T-cell (primary cell): ENCODE data around the gene NDST4. TPM values are rescaled to one million over a fixed set of nuclear protein-coding genes. Genes with fewer than 3 reads are reported as not detected.

Experiments used
- ATAC-seq, 4 experiments: fragments of 200-7000 bp in 3 of 4; fragments of 150-1000 bp in 1 of 4; cut with Tn5 transposase; replicated peaks in 1 of 4; 1 replicate in 3 of 4; 2 replicates in 1 of 4; pipeline ENCODE4 v1.10.0; 2021; ENCODE audit warnings: moderate library complexity in 3 of 4, mild to moderate bottlenecking in 2 of 4, moderate number of reproducible peaks in 1 of 4
- CTCF ChIA-PET, 2 donors: fragments of 300-600 bp; sonication (Branson Sonifier 250); formaldehyde crosslinking; loops; one replicate each; lab custom pipeline; 2022; ENCODE audit warnings: antibody characterized with exemption in 2 of 2; lab: Charles Lee
- POLR2A ChIA-PET, 2 donors: fragments of 300-600 bp; sonication (Branson Sonifier 250); formaldehyde crosslinking; loops; one replicate each; lab custom pipeline; 2022; ENCODE audit warnings: antibody characterized with exemption in 2 of 2; lab: Charles Lee
- DNase-seq, 35 experiments: peaks; one replicate each; pipeline versions ENCODE4 v3.0.0 to v3.0.0-alpha.2; 2013 to 2023
- H3K27ac ChIP-seq: one replicate; pipeline ENCODE4 v1.5.1; 2013; ENCODE audit warnings: low read length
- H3K27me3 ChIP-seq, 2 experiments: replicated peaks in 1 of 2; 1 replicate in 1 of 2; 2 replicates in 1 of 2; pipeline versions ENCODE4 v1.6.1 to v1.7.0; 2013; ENCODE audit warnings: low read length in 1 of 2, mixed read lengths in 1 of 2; ENCODE audit not compliant: control insufficient read depth in 2 of 2, insufficient read depth in 2 of 2; ENCODE audit errors: extremely low read depth in 1 of 2
- H3K36me3 ChIP-seq, 2 donors: 1 replicate in 1 of 2; 2 replicates in 1 of 2; pipeline versions ENCODE4 v1.6.1 to v1.7.0; 2013; ENCODE audit warnings: low read length in 1 of 2; ENCODE audit not compliant: control insufficient read depth in 2 of 2, insufficient read depth in 1 of 2; ENCODE audit errors: extremely low read depth in 1 of 2
- H3K4me1 ChIP-seq, 2 experiments: 1 replicate in 1 of 2; 2 replicates in 1 of 2; pipeline versions ENCODE4 v1.6.1 to v1.7.0; 2013; ENCODE audit warnings: low read length in 2 of 2, mixed read lengths in 1 of 2; ENCODE audit not compliant: insufficient read depth in 2 of 2, control insufficient read depth in 1 of 2; ENCODE audit errors: extremely low read depth in 1 of 2
- H3K4me3 ChIP-seq, 2 donors: 1 replicate in 1 of 2; 2 replicates in 1 of 2; pipeline versions ENCODE4 v1.5.1 to v1.7.0; 2013; ENCODE audit warnings: mild to moderate bottlenecking in 2 of 2, low read length in 1 of 2, moderate library complexity in 1 of 2; ENCODE audit not compliant: control insufficient read depth in 1 of 2; ENCODE audit errors: extremely low read depth in 1 of 2
- H3K9me3 ChIP-seq: 2 replicates; pipeline ENCODE4 v1.7.0; 2013
- H3K27ac Mint-ChIP-seq, 2 donors: one replicate each; pipeline ENCODE4 v1.8.0; 2020 to 2021; ENCODE audit warnings: mild to moderate bottlenecking in 2 of 2, mixed read lengths in 2 of 2
- H3K27me3 Mint-ChIP-seq, 2 donors: one replicate each; pipeline ENCODE4 v1.8.0; 2021 to 2022; ENCODE audit warnings: mixed read lengths in 2 of 2
- H3K36me3 Mint-ChIP-seq: one replicate; pipeline ENCODE4 v1.8.0; 2021; ENCODE audit warnings: mixed read lengths
- H3K4me1 Mint-ChIP-seq, 3 donors: one replicate each; pipeline ENCODE4 v1.8.0; 2020 to 2022; ENCODE audit warnings: mixed read lengths in 3 of 3, mild to moderate bottlenecking in 1 of 3
- H3K4me3 Mint-ChIP-seq, 3 donors: one replicate each; pipeline ENCODE4 v1.8.0; 2020 to 2022; ENCODE audit warnings: mild to moderate bottlenecking in 3 of 3, mixed read lengths in 3 of 3, moderate library complexity in 3 of 3
- H3K9me3 Mint-ChIP-seq, 3 donors: one replicate each; pipeline ENCODE4 v1.8.0; 2020 to 2022; ENCODE audit warnings: mixed read lengths in 3 of 3
- WGBS: methylation state at CpG from one replicate; pipeline ENCODE4 v1.1.5; 2013; ENCODE audit warnings: missing lambda C conversion rate; ENCODE audit not compliant: insufficient coverage; 5-methylcytosine and 5-hydroxymethylcytosine counted together
- total RNA-seq, 35 experiments: library from RNA in 6 of 35; stranded (reverse) in 6 of 35; fragments of 120-200 nt in 1 of 35; gene quantifications; one replicate each; pipeline versions ENCODE4 v1.2.1 to v1.2.4 and lab custom pipeline; 2013 to 2026

Gene NDST4
- total RNA-seq, 5 donors from 2014 or later (not counting 1 experiment from before 2014, with no cell fraction given) = not detected

DNA sequence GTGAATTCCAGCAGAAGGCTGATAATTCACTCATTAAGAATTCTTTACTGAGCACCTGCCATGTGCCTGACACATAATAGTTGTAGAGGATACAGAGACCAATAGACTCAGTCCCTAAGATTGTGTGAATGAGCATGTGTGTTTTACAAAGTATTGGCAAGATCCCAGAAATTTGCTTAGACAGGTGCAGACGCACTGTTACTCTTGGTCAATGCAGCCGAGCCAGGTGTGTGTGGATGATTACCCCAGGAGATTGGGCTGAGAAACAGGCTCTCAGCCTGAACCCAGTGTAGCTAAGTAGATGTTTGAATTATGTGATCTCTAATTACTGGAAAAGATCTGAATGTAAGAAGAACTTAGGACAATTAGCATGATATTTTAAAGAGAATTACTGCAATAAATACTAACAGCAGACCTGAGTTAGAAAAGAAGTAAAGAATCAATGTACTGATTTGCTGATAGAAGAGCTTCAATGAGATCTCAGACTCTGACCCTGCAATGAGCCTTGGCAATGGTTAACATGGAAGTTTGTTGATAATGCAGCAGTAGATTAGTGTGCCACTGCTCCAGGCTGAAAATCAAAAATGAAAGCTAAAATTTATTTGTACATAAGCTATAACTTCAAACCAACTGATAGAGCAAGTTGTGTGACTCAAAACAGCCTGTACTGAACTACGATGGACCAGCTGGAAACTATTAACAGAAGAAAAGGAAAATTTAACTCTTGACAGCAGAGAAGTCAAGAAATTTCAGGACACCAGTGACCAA lies 32.2 kb upstream of the NDST4 start:
- Mint-ChIP-seq H3K9me3 (peaks cover 0 to 7% (median 3%) of the 10 kb centered on the region in 3 donors), H3K27ac (no peak overlapping the region), H3K4me1 (no peaks in the 10 kb centered on the region), H3K27me3 (no peaks in the 10 kb centered on the region), H3K36me3 (no peaks in the 10 kb centered on the region), H3K4me3 (no peak overlapping the region)
- WGBS = 84% methylated on average over 2 of the region's 3 CpGs
- H3K4me3 ChIP-seq = no peak overlapping the region
- ATAC-seq (no peak), DNase-seq (no peak)
- no peaks in the 10 kb centered on the region for H3K4me1 ChIP-seq
- POLR2A ChIA-PET = no interaction called here
- CTCF ChIA-PET = no interaction called here
- H3K27me3 ChIP-seq = no peaks in the 10 kb centered on the region
- no peaks in the 10 kb centered on the region for H3K36me3 ChIP-seq
- no peak overlapping the region for H3K27ac ChIP-seq
- no peaks in the 10 kb centered on the region for H3K9me3 ChIP-seq

DNA sequence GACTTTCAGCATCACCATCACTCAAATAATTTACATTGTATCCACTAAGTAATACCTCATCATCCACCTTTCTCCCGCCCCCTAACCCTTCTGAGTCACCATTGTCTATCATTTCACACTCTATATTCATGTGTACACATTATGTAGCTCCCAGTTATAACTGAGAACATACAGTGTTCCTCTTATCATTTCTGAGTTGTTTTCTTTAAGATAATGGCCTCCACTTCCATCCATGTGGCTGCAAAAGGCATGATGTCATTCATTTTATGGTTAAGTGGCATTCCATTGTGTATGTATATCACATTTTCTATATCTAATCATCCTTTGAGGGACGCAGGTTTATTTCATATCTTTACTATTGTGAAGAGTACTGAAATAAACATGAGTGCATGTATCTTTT lies 14.6 kb upstream of the NDST4 start:
- Histone ChIP-seq H3K27ac (no peak overlapping the region), H3K4me3 (no peak overlapping the region), H3K9me3 (no peaks in the 10 kb centered on the region), H3K36me3 (no peaks in the 10 kb centered on the region), H3K27me3 (no peaks in the 10 kb centered on the region), H3K4me1 (no peaks in the 10 kb centered on the region)
- Mint-ChIP-seq H3K9me3 (peaks cover 0 to 3% (median 2%) of the 10 kb centered on the region in 3 donors), H3K4me3 (no peak overlapping the region), H3K27me3 (no peaks in the 10 kb centered on the region), H3K36me3 (no peaks in the 10 kb centered on the region), H3K27ac (no peak overlapping the region), H3K4me1 (no peaks in the 10 kb centered on the region)
- no peak for ATAC-seq
- ChIA-PET CTCF (no interaction called here), POLR2A (no interaction called here)
- WGBS = no CpG with 5 or more reads among the region's 2 CpGs
- DNase-seq = no peak

DNA sequence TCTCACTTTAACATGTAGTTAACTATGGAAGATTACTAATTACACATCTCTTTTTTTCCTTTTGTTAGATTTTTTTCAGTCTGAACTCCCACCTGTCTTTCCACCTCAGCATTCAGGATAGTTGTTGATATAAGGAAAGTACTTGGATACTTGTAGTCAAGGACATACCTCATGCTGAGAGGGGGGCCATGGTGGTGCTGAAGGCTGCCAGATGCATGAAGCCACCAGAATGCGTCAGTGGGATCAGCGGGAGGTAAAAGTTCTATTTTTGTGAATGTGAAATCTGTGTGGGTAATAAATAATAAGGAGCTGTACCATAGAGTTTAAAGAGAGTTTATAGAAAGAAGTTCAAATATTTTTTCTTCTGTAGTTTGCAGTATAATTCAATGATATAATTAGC lies 13.1 kb upstream of the NDST4 start:
- H3K9me3 ChIP-seq = no peaks in the 10 kb centered on the region
- ChIA-PET CTCF (no interaction called here), POLR2A (no interaction called here)
- Mint-ChIP-seq H3K4me1 (no peaks in the 10 kb centered on the region), H3K27ac (no peak overlapping the region), H3K27me3 (no peaks in the 10 kb centered on the region), H3K9me3 (peaks cover 0 to 3% (median 2%) of the 10 kb centered on the region in 3 donors), H3K36me3 (no peaks in the 10 kb centered on the region), H3K4me3 (no peak overlapping the region)
- no peak overlapping the region for H3K27ac ChIP-seq
- no CpG with 5 or more reads among the region's 2 CpGs for WGBS
- no peak for DNase-seq
- H3K4me1 ChIP-seq = no peaks in the 10 kb centered on the region
- H3K4me3 ChIP-seq = no peak overlapping the region
- ATAC-seq = no peak
- H3K36me3 ChIP-seq = no peaks in the 10 kb centered on the region
- H3K27me3 ChIP-seq = no peaks in the 10 kb centered on the region

DNA sequence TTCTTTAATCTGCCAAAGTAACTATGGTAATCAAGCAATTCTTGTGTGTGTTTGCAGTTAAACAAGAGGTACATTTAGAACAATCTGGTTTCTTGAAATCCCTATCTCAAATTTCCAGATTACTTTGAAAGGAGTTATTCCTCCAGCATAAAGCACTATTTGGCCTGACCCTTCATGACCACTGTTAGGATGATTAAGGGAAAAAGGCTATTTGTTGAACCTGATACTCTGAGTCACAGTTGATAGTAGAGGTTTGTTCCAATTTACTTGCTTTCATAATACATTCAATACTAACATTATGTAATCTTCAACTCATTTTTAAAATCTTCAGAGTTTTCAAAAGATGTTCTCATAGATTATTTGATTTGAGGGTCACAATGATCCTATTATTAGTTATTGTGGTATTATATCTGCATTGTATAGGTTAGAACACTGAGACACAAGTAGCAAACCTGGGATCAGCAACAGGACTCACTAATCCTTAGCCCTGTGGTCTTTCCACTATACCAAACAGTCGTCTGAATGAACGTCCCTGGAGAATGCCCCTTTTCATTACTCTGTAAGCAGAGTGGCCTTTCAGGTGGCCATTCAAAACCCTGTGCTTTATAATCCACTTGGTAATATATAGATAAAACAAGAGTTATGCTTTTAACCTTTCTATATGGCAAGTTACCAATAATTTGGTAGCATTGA lies 8.1 kb upstream of the NDST4 start:
- no peaks in the 10 kb centered on the region for H3K36me3 ChIP-seq
- Mint-ChIP-seq H3K4me1 (no peaks in the 10 kb centered on the region), H3K4me3 (no peak overlapping the region), H3K27ac (no peak overlapping the region), H3K27me3 (no peaks in the 10 kb centered on the region), H3K9me3 (peaks cover 0 to 3% (median 2%) of the 10 kb centered on the region in 3 donors), H3K36me3 (no peaks in the 10 kb centered on the region)
- no peaks in the 10 kb centered on the region for H3K4me1 ChIP-seq
- H3K27me3 ChIP-seq = no peaks in the 10 kb centered on the region
- WGBS = 100% methylated on average over 1 of the region's 2 CpGs
- H3K4me3 ChIP-seq = no peak overlapping the region
- ATAC-seq (no peak), DNase-seq (no peak)
- H3K9me3 ChIP-seq = no peaks in the 10 kb centered on the region
- no peak overlapping the region for H3K27ac ChIP-seq
- CTCF ChIA-PET = no interaction called here
- POLR2A ChIA-PET = no interaction called here

DNA sequence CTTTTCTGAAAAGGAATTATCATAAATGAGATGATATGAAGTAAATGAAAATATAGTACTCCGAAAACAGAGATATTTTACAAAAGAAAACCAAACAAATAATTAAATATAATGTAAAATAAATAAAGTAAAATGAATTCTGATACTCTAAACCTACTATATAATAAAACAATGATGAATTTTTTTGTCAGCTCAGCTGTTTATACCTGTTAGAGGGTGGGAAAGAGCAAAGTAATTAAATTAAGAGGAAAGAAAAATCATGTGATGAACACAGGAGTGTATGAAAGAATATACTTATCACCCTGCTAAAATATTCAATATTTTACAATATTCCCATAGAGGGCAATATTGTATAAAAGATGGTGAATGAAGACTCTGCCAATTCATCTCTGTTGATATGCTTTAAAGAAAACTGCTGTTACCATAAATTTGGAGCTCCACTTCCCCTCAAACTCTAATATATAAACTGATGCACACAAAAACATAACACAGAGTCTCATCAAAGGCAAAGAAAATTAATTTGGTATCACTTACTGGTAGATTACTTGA lies 6.5 kb upstream of the NDST4 start:
- H3K27ac Mint-ChIP-seq = no peak overlapping the region
- Histone ChIP-seq H3K4me1 (no peaks in the 10 kb centered on the region), H3K36me3 (no peaks in the 10 kb centered on the region), H3K4me3 (no peak overlapping the region), H3K27me3 (no peaks in the 10 kb centered on the region), H3K27ac (no peak overlapping the region), H3K9me3 (no peaks in the 10 kb centered on the region)
- WGBS = no CpG with 5 or more reads among the region's 1 CpG
- DNase-seq = no peak
- ATAC-seq = no peak
- no peak overlapping the region for H3K4me3 Mint-ChIP-seq
- no peaks in the 10 kb centered on the region for H3K4me1 Mint-ChIP-seq
- no peaks in the 10 kb centered on the region for H3K27me3 Mint-ChIP-seq
- ChIA-PET POLR2A (interaction anchor here in 1 of 2 donors (0.6 kb wide), 1 partner anchor 191 kb away, joined by 3 read pairs; no protein-coding TSS in a partner anchor), CTCF (no interaction called here)
- no peaks in the 10 kb centered on the region for H3K9me3 Mint-ChIP-seq
- H3K36me3 Mint-ChIP-seq = no peaks in the 10 kb centered on the region

DNA sequence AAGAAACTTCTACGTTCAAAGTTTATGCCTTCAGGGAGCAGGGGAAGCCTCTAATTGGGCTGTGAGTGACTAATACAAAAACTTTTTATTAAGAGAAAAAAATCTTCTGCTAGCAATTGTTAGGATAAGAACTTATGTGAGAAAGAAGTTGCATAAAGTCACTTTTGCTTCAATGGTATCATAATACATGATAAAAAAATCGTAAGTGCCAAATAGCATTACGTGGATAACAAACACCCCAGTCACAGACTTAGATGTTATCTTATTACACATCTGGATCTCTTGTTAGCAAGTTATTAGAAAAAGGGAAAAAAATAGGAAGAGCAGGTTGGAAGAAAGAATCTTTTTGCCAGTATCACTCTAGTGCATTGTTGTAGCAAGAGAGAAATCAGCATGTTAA lies 4.2 kb upstream of the NDST4 start:
- no peak overlapping the region for H3K4me3 ChIP-seq
- no peaks in the 10 kb centered on the region for H3K4me1 Mint-ChIP-seq
- CTCF ChIA-PET = no interaction called here

More for the DNA sequence above, 4.2 kb upstream of the NDST4 start:
- no peaks in the 10 kb centered on the region for H3K4me1 ChIP-seq
- no peak overlapping the region for H3K27ac Mint-ChIP-seq
- H3K27me3 ChIP-seq = no peaks in the 10 kb centered on the region
- no peak overlapping the region for H3K27ac ChIP-seq
- no peaks in the 10 kb centered on the region for H3K36me3 Mint-ChIP-seq
- H3K36me3 ChIP-seq = no peaks in the 10 kb centered on the region
- no peak overlapping the region for H3K4me3 Mint-ChIP-seq
- DNase-seq (no peak), ATAC-seq (no peak)
- no peaks in the 10 kb centered on the region for H3K9me3 ChIP-seq
- no CpG with 5 or more reads among the region's 3 CpGs for WGBS
- H3K27me3 Mint-ChIP-seq = no peaks in the 10 kb centered on the region
- POLR2A ChIA-PET = no interaction called here
- no peaks in the 10 kb centered on the region for H3K9me3 Mint-ChIP-seq
